CD4-positive, CD25-positive, alpha-beta regulatory T cell (primary cell): ENCODE results near the gene ASB13. TPM values are rescaled to one million over a fixed set of nuclear protein-coding genes. Genes with fewer than 3 reads are reported as not detected.

Experiments used
- ATAC-seq, 2 donors: fragments of 150-1000 bp; cut with Tn5 transposase; one replicate each; pipeline ENCODE4 v1.10.0; 2021; ENCODE audit warnings: low read depth in 2 of 2, moderate number of reproducible peaks in 2 of 2, moderate library complexity in 1 of 2
- DNase-seq, 3 donors: peaks; one replicate each; pipeline versions ENCODE4 v3.0.0 to v3.0.0-alpha.2; 2012 to 2022; ENCODE audit warnings: mixed read lengths in 1 of 3
- H3K27ac ChIP-seq: one replicate; pipeline ENCODE4 v1.7.0; 2013; ENCODE audit warnings: mild to moderate bottlenecking, low read length; ENCODE audit not compliant: insufficient read depth, poor library complexity, severe bottlenecking
- H3K27me3 ChIP-seq: one replicate; pipeline ENCODE4 v1.7.0; 2013; ENCODE audit warnings: low read length; ENCODE audit not compliant: control insufficient read depth, insufficient read depth
- H3K36me3 ChIP-seq: one replicate; pipeline ENCODE4 v1.7.0; 2013; ENCODE audit warnings: mild to moderate bottlenecking, low read length, moderate library complexity; ENCODE audit not compliant: control insufficient read depth, insufficient read depth
- H3K4me1 ChIP-seq: 2 replicates; pipeline ENCODE4 v1.7.0; 2013; ENCODE audit warnings: mild to moderate bottlenecking, low read length; ENCODE audit not compliant: insufficient read depth, control insufficient read depth, poor library complexity, severe bottlenecking
- H3K4me3 ChIP-seq: one replicate; pipeline ENCODE4 v1.7.0; 2013; ENCODE audit warnings: low read depth, mild to moderate bottlenecking, low read length, moderate library complexity
- H3K9me3 ChIP-seq, 2 experiments: 1 replicate in 1 of 2; 2 replicates in 1 of 2; pipeline ENCODE4 v1.7.0; 2013; ENCODE audit warnings: low read length in 2 of 2, mild to moderate bottlenecking in 1 of 2, moderate library complexity in 1 of 2; ENCODE audit not compliant: control insufficient read depth in 2 of 2
- H3K27ac Mint-ChIP-seq, 3 donors: one replicate each; pipeline ENCODE4 v1.8.0; 2020 to 2022; ENCODE audit warnings: mild to moderate bottlenecking in 3 of 3, mixed read lengths in 3 of 3, moderate library complexity in 2 of 3
- H3K27me3 Mint-ChIP-seq: one replicate; pipeline ENCODE4 v1.8.0; 2022; ENCODE audit warnings: mild to moderate bottlenecking, mixed read lengths
- H3K36me3 Mint-ChIP-seq: one replicate; pipeline ENCODE4 v1.8.0; 2020; ENCODE audit warnings: mixed read lengths
- H3K4me1 Mint-ChIP-seq, 4 donors: one replicate each; pipeline ENCODE4 v1.8.0; 2020 to 2022; ENCODE audit warnings: mixed read lengths in 4 of 4, mild to moderate bottlenecking in 1 of 4
- H3K4me3 Mint-ChIP-seq, 4 donors: one replicate each; pipeline ENCODE4 v1.8.0; 2020 to 2022; ENCODE audit warnings: mild to moderate bottlenecking in 4 of 4, mixed read lengths in 4 of 4, moderate library complexity in 3 of 4
- H3K9me3 Mint-ChIP-seq, 7 donors: one replicate each; pipeline ENCODE4 v1.8.0; 2020 to 2022; ENCODE audit warnings: mixed read lengths in 7 of 7, mild to moderate bottlenecking in 3 of 7, moderate library complexity in 2 of 7
- polyA plus RNA-seq, 4 donors: library from polyadenylated mRNA; unstranded; fragments of 300-500 nt; fragmentation: Illumina TruSeq; gene quantifications; one replicate each; pipeline ENCODE4 v1.2.3, GENCODE V29; 2021
- total RNA-seq: library from RNA; stranded (reverse); gene quantifications from one replicate; pipeline ENCODE4 v1.2.3, GENCODE V29; 2022

Gene ASB13
- total and polyA plus RNA-seq, 5 donors from 2014 or later: 2.9 to 16.0 (median 12.6) TPM

DNA sequence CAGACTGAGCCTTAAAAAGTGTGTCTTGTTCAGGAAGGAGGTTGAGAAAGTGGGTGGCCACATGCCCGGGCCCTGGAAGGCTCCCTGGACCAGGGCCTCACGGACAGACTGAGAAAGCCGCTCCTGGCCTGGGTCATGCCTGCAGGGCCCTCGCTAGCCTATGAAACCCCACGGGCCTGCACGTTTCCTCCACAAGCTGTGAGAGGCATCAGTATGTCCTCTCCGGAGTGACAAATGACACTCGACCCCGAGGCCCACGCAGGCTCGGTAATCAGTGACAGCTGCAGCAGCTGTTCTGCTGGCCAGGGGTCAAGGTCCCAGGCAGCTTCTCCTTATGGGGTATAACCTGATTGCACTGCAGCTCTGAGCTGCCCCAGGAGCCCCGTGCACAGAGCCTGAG, 47.6 kb downstream of the ASB13 start:
- H3K27ac Mint-ChIP-seq: no peak overlapping the region
- H3K36me3 Mint-ChIP-seq: no peaks in the 10 kb centered on the region
- Histone ChIP-seq H3K9me3 (no peaks in the 10 kb centered on the region), H3K27ac (no peak overlapping the region), H3K4me3 (no peak overlapping the region), H3K27me3 (no peaks in the 10 kb centered on the region), H3K4me1 (peaks cover 6% of the 10 kb centered on the region), H3K36me3 (no peaks in the 10 kb centered on the region)
- peaks cover 0 to 6% (median 0%) of the 10 kb centered on the region in 4 donors for H3K4me1 Mint-ChIP-seq
- H3K9me3 Mint-ChIP-seq: peaks cover 0 to 2% (median 0%) of the 10 kb centered on the region in 7 donors
- H3K27me3 Mint-ChIP-seq: peaks cover 14% of the 10 kb centered on the region
- no peak for DNase-seq
- ATAC-seq: no peak
- no peak overlapping the region for H3K4me3 Mint-ChIP-seq

GRCh38 chr10:5618042-5618441, 48.4 kb downstream of the ASB13 start:
- H3K4me1 Mint-ChIP-seq: peaks cover 0 to 3% (median 0%) of the 10 kb centered on the region in 4 donors

GRCh38 chr10:5617521-5617920, 48.9 kb downstream of the ASB13 start:
- Mint-ChIP-seq H3K9me3 (peaks cover 0 to 2% (median 0%) of the 10 kb centered on the region in 7 donors), H3K27me3 (peaks cover 14% of the 10 kb centered on the region), H3K36me3 (no peaks in the 10 kb centered on the region), H3K27ac (peak overlapping the region in 1 of 3 donors; percentile 51), H3K4me1 (peaks cover 0 to 2% (median 0%) of the 10 kb centered on the region in 4 donors), H3K4me3 (no peak overlapping the region)
- H3K27ac ChIP-seq: no peak overlapping the region
- no peaks in the 10 kb centered on the region for H3K36me3 ChIP-seq
- no peaks in the 10 kb centered on the region for H3K4me1 ChIP-seq
- DNase-seq (no peak), ATAC-seq (no peak)
- H3K9me3 ChIP-seq: no peaks in the 10 kb centered on the region
- no peaks in the 10 kb centered on the region for H3K27me3 ChIP-seq
- no peak overlapping the region for H3K4me3 ChIP-seq

More at GRCh38 chr10:5618042-5618441, 48.4 kb downstream of the ASB13 start:
- Mint-ChIP-seq H3K4me3 (no peak overlapping the region), H3K27ac (no peak overlapping the region), H3K36me3 (no peaks in the 10 kb centered on the region), H3K9me3 (peaks cover 0 to 2% (median 0%) of the 10 kb centered on the region in 7 donors), H3K27me3 (peaks cover 14% of the 10 kb centered on the region)
- Histone ChIP-seq H3K27ac (no peak overlapping the region), H3K9me3 (no peaks in the 10 kb centered on the region), H3K36me3 (no peaks in the 10 kb centered on the region), H3K27me3 (no peaks in the 10 kb centered on the region), H3K4me3 (no peak overlapping the region), H3K4me1 (peaks cover 3% of the 10 kb centered on the region)
- ATAC-seq (no peak), DNase-seq (no peak)

GRCh38 chr10:5616836-5617235, 49.6 kb downstream of the ASB13 start:
- Histone ChIP-seq H3K9me3 (no peaks in the 10 kb centered on the region), H3K4me3 (no peak overlapping the region), H3K36me3 (no peaks in the 10 kb centered on the region), H3K27me3 (no peaks in the 10 kb centered on the region), H3K27ac (no peak overlapping the region), H3K4me1 (no peaks in the 10 kb centered on the region)
- H3K36me3 Mint-ChIP-seq: no peaks in the 10 kb centered on the region
- peaks cover 0 to 2% (median 0%) of the 10 kb centered on the region in 7 donors for H3K9me3 Mint-ChIP-seq
- no peak overlapping the region for H3K27ac Mint-ChIP-seq
- H3K4me1 Mint-ChIP-seq: peaks cover 0 to under 1% (median 0%) of the 10 kb centered on the region in 4 donors
- peaks cover 14% of the 10 kb centered on the region for H3K27me3 Mint-ChIP-seq
- DNase-seq: no peak
- no peak for ATAC-seq
- no peak overlapping the region for H3K4me3 Mint-ChIP-seq

GRCh38 chr10:5616046-5616445, 50.3 kb downstream of the ASB13 start:
- Histone ChIP-seq H3K4me3 (no peak overlapping the region), H3K27ac (no peak overlapping the region), H3K36me3 (no peaks in the 10 kb centered on the region), H3K27me3 (no peaks in the 10 kb centered on the region), H3K9me3 (no peaks in the 10 kb centered on the region), H3K4me1 (no peaks in the 10 kb centered on the region)
- Mint-ChIP-seq H3K27me3 (peaks cover 14% of the 10 kb centered on the region), H3K27ac (no peak overlapping the region), H3K4me1 (no peaks in the 10 kb centered on the region), H3K9me3 (peaks cover 0 to 2% (median 0%) of the 10 kb centered on the region in 7 donors), H3K36me3 (no peaks in the 10 kb centered on the region), H3K4me3 (no peak overlapping the region)
- DNase-seq: no peak
- ATAC-seq: no peak

GRCh38 chr10:5615316-5615715, 51.1 kb downstream of the ASB13 start:
- Histone ChIP-seq H3K27ac (no peak overlapping the region), H3K4me3 (no peak overlapping the region), H3K9me3 (no peaks in the 10 kb centered on the region), H3K36me3 (no peaks in the 10 kb centered on the region), H3K4me1 (no peaks in the 10 kb centered on the region), H3K27me3 (no peaks in the 10 kb centered on the region)
- Mint-ChIP-seq H3K27me3 (peaks cover 14% of the 10 kb centered on the region), H3K27ac (no peak overlapping the region), H3K4me1 (no peaks in the 10 kb centered on the region), H3K9me3 (peaks cover 0 to 2% (median 0%) of the 10 kb centered on the region in 7 donors), H3K36me3 (no peaks in the 10 kb centered on the region), H3K4me3 (no peak overlapping the region)
- ATAC-seq (no peak), DNase-seq (no peak)

GRCh38 chr10:5614155-5614721, 52.2 kb downstream of the ASB13 start:
- H3K4me3 ChIP-seq: no peak overlapping the region
- no peaks in the 10 kb centered on the region for H3K27me3 ChIP-seq
- Mint-ChIP-seq H3K4me3 (no peak overlapping the region), H3K36me3 (no peaks in the 10 kb centered on the region), H3K27ac (no peak overlapping the region), H3K9me3 (peaks cover 0 to 2% (median 0%) of the 10 kb centered on the region in 7 donors), H3K4me1 (no peaks in the 10 kb centered on the region), H3K27me3 (peaks cover 23% of the 10 kb centered on the region)
- no peak for ATAC-seq
- no peak for DNase-seq
- H3K36me3 ChIP-seq: no peaks in the 10 kb centered on the region
- H3K9me3 ChIP-seq: no peaks in the 10 kb centered on the region
- no peaks in the 10 kb centered on the region for H3K4me1 ChIP-seq
- no peak overlapping the region for H3K27ac ChIP-seq

- no peak for ATAC-seq
- Mint-ChIP-seq H3K9me3 (peaks cover 0 to 2% (median 0%) of the 10 kb centered on the region in 7 donors), H3K27me3 (peaks cover 23% of the 10 kb centered on the region), H3K4me1 (no peaks in the 10 kb centered on the region), H3K36me3 (no peaks in the 10 kb centered on the region), H3K4me3 (no peak overlapping the region), H3K27ac (no peak overlapping the region)
- no peak overlapping the region for H3K4me3 ChIP-seq
- no peaks in the 10 kb centered on the region for H3K27me3 ChIP-seq
- DNase-seq: no peak
- H3K27ac ChIP-seq: no peak overlapping the region
- no peaks in the 10 kb centered on the region for H3K9me3 ChIP-seq
- no peaks in the 10 kb centered on the region for H3K4me1 ChIP-seq
- H3K36me3 ChIP-seq: no peaks in the 10 kb centered on the region
These were observed 52.8 kb downstream of the ASB13 start for GRCh38 chr10:5613481-5614154.
